GM12878 (cell line): ENCODE results near the gene PCBP4. TPM values are rescaled to one million over a fixed set of nuclear protein-coding genes. Genes with fewer than 3 reads are reported as not detected.

ENCODE experiments used
- EGR1 ChIP-seq, 2 experiments: IDR thresholded peaks; 1 replicate in 1 of 2; 2 replicates in 1 of 2; pipeline ENCODE4 v1.6.1; 2011 to 2012; ENCODE audit warnings: low read depth in 2 of 2, low read length in 2 of 2, borderline replicate concordance in 1 of 2, mild to moderate bottlenecking in 1 of 2, moderate library complexity in 1 of 2
- FOXK2 ChIP-seq: fragments of 450-650 bp; IDR thresholded peaks from 2 replicates; pipeline ENCODE4 v1.6.1; 2017; ENCODE audit warnings: mild to moderate bottlenecking, moderate library complexity
- FOXM1 ChIP-seq: IDR thresholded peaks from 2 replicates; pipeline ENCODE4 v1.6.1; 2012; ENCODE audit warnings: low read depth, mild to moderate bottlenecking, inconsistent platforms, low read length, moderate library complexity
- HDAC2 ChIP-seq: fragments of 200-600 bp; sonication (generic); IDR thresholded peaks from 2 replicates; pipeline ENCODE4 v1.6.1; 2017
- HDGF ChIP-seq: fragments of 450-650 bp; IDR thresholded peaks from 2 replicates; pipeline ENCODE4 v1.6.1; 2016; ENCODE audit warnings: antibody characterized with exemption
- JUNB ChIP-seq: IDR thresholded peaks from 2 replicates; pipeline ENCODE4 v1.6.1; 2016; ENCODE audit warnings: antibody characterized with exemption, mild to moderate bottlenecking
- MXI1 ChIP-seq: fragments of 150-350 bp; IDR thresholded peaks from 2 replicates; pipeline ENCODE4 v1.6.1; 2011; ENCODE audit warnings: low read depth, mild to moderate bottlenecking, inconsistent platforms, low read length, improper control_type of control experiment
- MYB ChIP-seq: fragments of 150-350 bp; IDR thresholded peaks from 2 replicates; pipeline ENCODE4 v1.6.1; 2014; ENCODE audit warnings: mild to moderate bottlenecking, low read depth, low read length, borderline replicate concordance
- NR2C1 ChIP-seq: fragments of 450-650 bp; IDR thresholded peaks from 2 replicates; pipeline ENCODE4 v1.6.1; 2017; ENCODE audit warnings: antibody characterized with exemption, mild to moderate bottlenecking, moderate library complexity
- NR2F1 ChIP-seq: fragments of 450-650 bp; conservative IDR thresholded peaks from 2 replicates; pipeline ENCODE4 v1.6.1; 2017; ENCODE audit warnings: mild to moderate bottlenecking
- PBX3 ChIP-seq: IDR thresholded peaks from 2 replicates; pipeline ENCODE4 v1.6.1; 2011; ENCODE audit warnings: mild to moderate bottlenecking, low read depth, low read length, moderate library complexity; ENCODE audit not compliant: insufficient replicate concordance
- PML ChIP-seq: IDR thresholded peaks from 2 replicates; pipeline ENCODE4 v1.6.1; 2012; ENCODE audit warnings: low read length, inconsistent platforms
- POLR2AphosphoS5 ChIP-seq: IDR thresholded peaks from 2 replicates; pipeline ENCODE4 v1.6.1; 2011; ENCODE audit warnings: mild to moderate bottlenecking, low read length, inconsistent platforms
- RAD51 ChIP-seq: fragments of 450-650 bp; IDR thresholded peaks from 2 replicates; pipeline ENCODE4 v1.6.1; 2016; ENCODE audit warnings: moderate library complexity, mild to moderate bottlenecking, inconsistent platforms
- RB1 ChIP-seq: fragments of 450-650 bp; formaldehyde crosslinking; IDR thresholded peaks from 2 replicates; pipeline ENCODE4 v1.6.1; 2017; ENCODE audit warnings: mild to moderate bottlenecking, borderline replicate concordance
- RFX5 ChIP-seq: IDR thresholded peaks from 2 replicates; pipeline ENCODE4 v1.6.1; 2011; ENCODE audit warnings: low read depth, low read length, improper control_type of control experiment
- RUNX3 ChIP-seq: IDR thresholded peaks from 2 replicates; pipeline ENCODE4 v1.6.1; 2012; ENCODE audit warnings: low read length, inconsistent platforms
- TCF12 ChIP-seq: IDR thresholded peaks from 2 replicates; pipeline ENCODE4 v1.6.1; 2011; ENCODE audit warnings: low read depth, mild to moderate bottlenecking, low read length
- TCF7 ChIP-seq: IDR thresholded peaks from 2 replicates; pipeline ENCODE4 v1.6.1; 2014; ENCODE audit warnings: antibody characterized with exemption, borderline replicate concordance
- WRNIP1 ChIP-seq: IDR thresholded peaks from 2 replicates; pipeline ENCODE4 v1.6.1; 2011; ENCODE audit warnings: low read depth, low read length, improper control_type of control experiment, borderline replicate concordance
- ZBTB33 ChIP-seq: fragments of 450-650 bp; IDR thresholded peaks from 2 replicates; pipeline ENCODE4 v1.6.1; 2017; ENCODE audit warnings: mild to moderate bottlenecking
- ZNF592 ChIP-seq: fragments of 450-650 bp; IDR thresholded peaks from 2 replicates; pipeline ENCODE4 v1.6.1; 2017; ENCODE audit warnings: mild to moderate bottlenecking, moderate library complexity
- ZSCAN29 ChIP-seq: fragments of 450-650 bp; IDR thresholded peaks from 2 replicates; pipeline ENCODE4 v1.6.1; 2017; ENCODE audit warnings: mild to moderate bottlenecking, moderate library complexity
- polyA plus RNA-seq, 11 experiments: library from polyadenylated mRNA; depleted of rRNA in 4 of 11; unstranded in 6 of 11; stranded (reverse) in 5 of 11; fragments of >200 nt; fragmentation: Nextera tagmentation in 4 of 11; fragmentation: Illumina TruSeq in 1 of 11; extraction: Ambion mirVana in 4 of 11; extraction: Trizol in 1 of 11; gene quantifications; 1 replicate in 1 of 11; 2 replicates in 10 of 11; pipeline versions ENCODE4 v1.2.1 to v1.2.3, GENCODE V29; 2011 to 2016; ENCODE audit warnings: inconsistent platforms in 2 of 11, missing spikeins in 2 of 11, low read depth in 1 of 11
- total RNA-seq, 4 experiments: library from RNA; depleted of rRNA in 3 of 4; stranded (reverse); fragments of >200 nt in 3 of 4; fragmentation: Illumina TruSeq in 1 of 4; extraction: Trizol in 1 of 4; gene quantifications; 2 replicates each; pipeline versions ENCODE4 v1.2.1 to v1.2.3, GENCODE V29; 2013 to 2021

PCBP4 gene
- total and polyA plus RNA-seq, 10 of the 15 experiments (the other 5 are each of a cell fraction or from before 2014, with no cell fraction given) = 0.05 to 14.5 (median 4.2) TPM

GRCh38 chr3:51995346-51996163 lies 28.3 kb upstream of the PCBP4 start, which contains the start of gene RPL29 (continued):
- TF ChIP-seq JUNB (peak; percentile 18; the same call in 1 of the 2 replicates), NR2F1 (peak; percentile 56; the same call in 1 of the 2 replicates), ZNF592 (no peak), EGR1 (IDR thresholded peaks at IDR 0.05; ENCODE audit: borderline replicate concordance in 1 of 2, low read depth in 2 of 2, low read length in 2 of 2) (peak in 1 of 2 experiments; percentile 67; a peak in 2 of 3 replicates), NR2C1 (peak; percentile 99), ZBTB33 (no peak; the same call in 1 of the 2 replicates), HDAC2 (no peak), FOXM1 (no peak), PBX3 (no peak), ZSCAN29 (no peak), HDGF (no peak; the same call in 1 of the 2 replicates), RUNX3 (peak; percentile 89), PML (peak; percentile 98), MYB (0 out of 2 replicates have a peak, but pooled peaks have one; percentile 57), POLR2AphosphoS5 (peak; percentile 99), MXI1 (peak; percentile 88), FOXK2 (peak; percentile 70; the same call in 1 of the 2 replicates), RB1 (peak; percentile 85; the same call in 1 of the 2 replicates), RAD51 (no peak), RFX5 (no peak), WRNIP1 (peak; percentile 91; the same call in 1 of the 2 replicates), TCF7 (no peak; the same call in 1 of the 2 replicates), TCF12 (peak; percentile 71)
